ENCODE measurements around the gene PPP1R12A. TPM values are rescaled to one million over a fixed set of nuclear protein-coding genes. Genes with fewer than 3 reads are reported as not detected.
A peak's percentile ranks its signal among the peaks of the same experiment; 100 is the strongest.
"Not testable (repeated sequence)": the region's sequence is repeated elsewhere in the genome, so short reads cannot be mapped to it uniquely, and the experiment has no call there.

Gene PPP1R12A
- total RNA-seq, result 10 to 100 TPM; 64.3 to 70.7 TPM

DNA sequence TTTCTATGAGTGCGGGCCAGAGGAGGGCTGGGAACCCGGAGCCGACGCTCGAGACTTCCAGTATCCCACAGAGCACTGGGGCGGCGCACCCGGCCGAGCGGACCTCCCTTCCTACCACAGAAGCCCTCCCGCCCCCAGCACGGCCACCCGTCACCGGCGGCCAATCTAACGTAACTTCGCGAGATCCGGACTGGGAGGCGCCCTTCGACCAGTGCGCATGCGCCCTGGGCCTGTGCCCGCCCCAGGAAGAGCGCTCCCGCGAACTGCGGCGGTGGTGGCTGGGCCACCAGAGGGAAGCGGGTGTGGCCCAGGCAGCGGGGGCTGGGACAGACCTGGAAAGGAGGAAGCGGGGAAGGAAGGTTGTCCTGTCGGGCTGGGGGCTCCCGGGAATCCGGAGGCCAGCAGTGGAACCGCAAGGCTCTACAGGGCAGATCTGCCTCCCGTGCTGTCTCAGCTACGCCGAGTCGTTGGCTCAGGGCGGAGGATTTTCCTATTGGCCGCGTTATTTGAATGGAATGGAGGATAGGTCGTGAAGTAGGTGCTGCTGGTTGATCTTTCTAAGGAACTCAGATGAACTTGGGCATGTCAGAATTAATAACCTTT, at the start of gene PPP1R12A:
Gene PPP1R12A, minus strand, starts transcription at position 77 of the 603 bp plus-strand sequence. CDS start 166 bp downstream, outside the sequence.
- H3K27ac ChIP-seq, result peak within 1 kb of the TSS; percentile 98 to 99
- H3K4me1 ChIP-seq, result peaks cover 0 to 34% of the 10 kb centered on the region in 2 donors
- no peaks in the 10 kb centered on the region for H3K27me3 ChIP-seq
- H3K36me3 ChIP-seq, result no peaks in the 10 kb centered on the region
- peak; percentile 97 for DNase-seq (ENCODE audit: low spot score)
- TF ChIP-seq, protein P1, sequence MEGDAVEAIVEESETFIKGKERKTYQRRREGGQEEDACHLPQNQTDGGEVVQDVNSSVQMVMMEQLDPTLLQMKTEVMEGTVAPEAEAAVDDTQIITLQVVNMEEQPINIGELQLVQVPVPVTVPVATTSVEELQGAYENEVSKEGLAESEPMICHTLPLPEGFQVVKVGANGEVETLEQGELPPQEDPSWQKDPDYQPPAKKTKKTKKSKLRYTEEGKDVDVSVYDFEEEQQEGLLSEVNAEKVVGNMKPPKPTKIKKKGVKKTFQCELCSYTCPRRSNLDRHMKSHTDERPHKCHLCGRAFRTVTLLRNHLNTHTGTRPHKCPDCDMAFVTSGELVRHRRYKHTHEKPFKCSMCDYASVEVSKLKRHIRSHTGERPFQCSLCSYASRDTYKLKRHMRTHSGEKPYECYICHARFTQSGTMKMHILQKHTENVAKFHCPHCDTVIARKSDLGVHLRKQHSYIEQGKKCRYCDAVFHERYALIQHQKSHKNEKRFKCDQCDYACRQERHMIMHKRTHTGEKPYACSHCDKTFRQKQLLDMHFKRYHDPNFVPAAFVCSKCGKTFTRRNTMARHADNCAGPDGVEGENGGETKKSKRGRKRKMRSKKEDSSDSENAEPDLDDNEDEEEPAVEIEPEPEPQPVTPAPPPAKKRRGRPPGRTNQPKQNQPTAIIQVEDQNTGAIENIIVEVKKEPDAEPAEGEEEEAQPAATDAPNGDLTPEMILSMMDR (IDR thresholded peaks at IDR 0.05), result no peak
- peak within 1 kb of the TSS; percentile 96 to 98 for H3K4me3 ChIP-seq
- H3K9me3 ChIP-seq, result no peaks in the 10 kb centered on the region

DNA sequence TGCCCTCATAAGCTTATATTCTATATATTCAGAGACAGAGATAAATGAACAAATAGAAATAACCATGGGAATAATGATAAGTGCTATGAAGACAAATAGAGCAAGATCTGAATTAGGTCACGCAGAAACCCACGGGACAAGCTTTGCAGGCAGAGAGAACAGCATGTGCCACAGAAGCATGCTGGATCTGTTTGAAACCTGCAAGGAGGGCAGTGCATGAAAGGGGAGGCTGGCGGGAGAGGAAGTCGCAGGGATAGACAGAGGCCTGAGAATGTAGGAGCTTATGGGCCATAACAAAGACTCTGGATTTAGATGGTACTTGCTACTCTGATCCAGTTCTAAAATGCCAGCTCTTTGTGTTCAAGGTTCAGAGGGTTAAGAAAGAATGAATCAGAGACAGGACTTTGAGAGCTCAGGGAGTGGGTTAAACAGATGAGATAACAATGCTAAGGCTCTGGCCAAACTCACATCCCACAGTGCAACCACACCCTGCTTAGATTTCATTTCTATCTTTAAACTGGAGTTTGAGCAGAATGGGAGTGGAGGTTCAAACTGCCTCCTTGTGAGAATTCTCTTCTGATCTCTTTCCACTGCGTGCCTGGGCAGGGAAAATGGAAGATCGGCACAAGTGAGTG, 49.2 kb upstream of the PPP1R12A start:
- Histone ChIP-seq H3K4me1 (peaks cover 0 to 4% of the 10 kb centered on the region in 2 donors), H3K9me3 (no peaks in the 10 kb centered on the region), H3K27me3 (no peaks in the 10 kb centered on the region), H3K27ac (no peak overlapping the region), H3K4me3 (no peak overlapping the region), H3K36me3 (no peaks in the 10 kb centered on the region)
- TF ChIP-seq, protein P1 (IDR thresholded peaks at IDR 0.05), result no peak
- DNase-seq (ENCODE audit: low spot score), result no peak

- H3K4me3 ChIP-seq, result no peak overlapping the region
- H3K36me3 ChIP-seq, result no peaks in the 10 kb centered on the region
- TF ChIP-seq, protein P1 (IDR thresholded peaks at IDR 0.05), result no peak
- peaks cover 0 to 4% of the 10 kb centered on the region in 2 donors for H3K4me1 ChIP-seq
- no peak overlapping the region for H3K27ac ChIP-seq
- no peaks in the 10 kb centered on the region for H3K27me3 ChIP-seq
- no peak for DNase-seq (ENCODE audit: low spot score)
- H3K9me3 ChIP-seq, result no peaks in the 10 kb centered on the region
These were observed 48.6 kb upstream of the PPP1R12A start for GRCh38 chr12:79983492-79983891.

GRCh38 chr12:79982086-79983062, 47.5 kb upstream of the PPP1R12A start:
- no peaks in the 10 kb centered on the region for H3K36me3 ChIP-seq
- DNase-seq (ENCODE audit: low spot score), result no peak
- no peak overlapping the region for H3K4me3 ChIP-seq
- TF ChIP-seq, protein P1 (IDR thresholded peaks at IDR 0.05), result no peak
- no peaks in the 10 kb centered on the region for H3K9me3 ChIP-seq
- no peaks in the 10 kb centered on the region for H3K27me3 ChIP-seq
- H3K27ac ChIP-seq, result no peak overlapping the region
- peaks cover 0 to 4% of the 10 kb centered on the region in 2 donors for H3K4me1 ChIP-seq

DNA sequence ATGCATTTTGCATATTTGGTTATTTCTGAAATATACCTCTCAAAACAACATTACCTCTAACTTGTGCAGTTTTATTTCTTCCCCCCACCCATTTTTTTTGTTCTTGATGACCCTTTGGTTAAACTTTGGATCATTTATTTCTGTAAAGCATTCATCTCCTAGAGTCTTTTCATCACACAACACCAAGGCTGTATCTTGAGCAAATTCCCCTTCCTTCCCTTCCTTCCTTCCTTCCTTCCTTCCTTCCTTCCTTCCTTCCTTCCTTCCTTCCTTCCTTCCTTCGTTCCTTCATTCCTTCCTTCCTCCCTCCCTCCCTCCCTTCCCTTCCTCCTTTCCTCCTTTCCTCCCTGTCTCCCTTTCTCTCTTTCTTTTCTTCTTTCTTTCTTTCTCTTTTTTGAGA, 43.8 kb upstream of the PPP1R12A start:
- TF ChIP-seq, protein P1 (IDR thresholded peaks at IDR 0.05), result no peak
- Histone ChIP-seq H3K27ac (no peak overlapping the region), H3K27me3 (no peaks in the 10 kb centered on the region), H3K36me3 (no peaks in the 10 kb centered on the region), H3K4me1 (no peaks in the 10 kb centered on the region), H3K9me3 (no peaks in the 10 kb centered on the region), H3K4me3 (no peak overlapping the region)
- no peak for DNase-seq (ENCODE audit: low spot score)

DNA sequence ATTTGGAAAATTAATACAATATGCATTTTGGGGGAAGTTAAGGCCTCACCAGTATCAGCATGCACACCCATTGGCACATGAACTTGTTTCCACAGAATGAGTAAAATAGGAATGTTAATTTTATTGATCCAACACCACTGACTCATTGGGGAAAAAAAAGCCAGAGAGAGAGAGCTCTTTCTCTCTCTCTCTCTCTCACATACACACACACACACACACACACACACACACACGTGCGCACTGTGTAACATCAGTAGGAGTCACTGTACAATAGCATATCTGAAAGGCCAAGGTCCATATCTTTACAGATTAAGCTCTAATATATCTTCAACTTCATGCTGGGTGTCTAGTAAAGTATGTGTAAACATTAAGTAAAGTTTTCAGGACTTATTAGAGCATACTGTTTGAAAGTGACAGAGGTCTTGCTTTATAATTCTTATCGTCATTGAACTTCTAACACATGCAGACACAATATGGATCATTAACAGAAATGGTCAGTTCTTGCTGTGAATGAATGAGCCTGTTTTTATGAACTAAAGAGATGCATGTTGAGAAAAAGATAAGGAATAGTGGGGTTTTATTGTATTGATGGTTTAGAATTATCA, 43.1 kb upstream of the PPP1R12A start:
- H3K9me3 ChIP-seq, result not testable (repeated sequence)

More for the DNA sequence above, 43.1 kb upstream of the PPP1R12A start:
- not testable (repeated sequence) for H3K4me3 ChIP-seq; H3K4me1 ChIP-seq; H3K27ac ChIP-seq; H3K27me3 ChIP-seq; H3K36me3 ChIP-seq; DNase-seq (ENCODE audit: low spot score)
